ENCODE results near the gene HNRNPUL1.

Gene HNRNPUL1

DNA sequence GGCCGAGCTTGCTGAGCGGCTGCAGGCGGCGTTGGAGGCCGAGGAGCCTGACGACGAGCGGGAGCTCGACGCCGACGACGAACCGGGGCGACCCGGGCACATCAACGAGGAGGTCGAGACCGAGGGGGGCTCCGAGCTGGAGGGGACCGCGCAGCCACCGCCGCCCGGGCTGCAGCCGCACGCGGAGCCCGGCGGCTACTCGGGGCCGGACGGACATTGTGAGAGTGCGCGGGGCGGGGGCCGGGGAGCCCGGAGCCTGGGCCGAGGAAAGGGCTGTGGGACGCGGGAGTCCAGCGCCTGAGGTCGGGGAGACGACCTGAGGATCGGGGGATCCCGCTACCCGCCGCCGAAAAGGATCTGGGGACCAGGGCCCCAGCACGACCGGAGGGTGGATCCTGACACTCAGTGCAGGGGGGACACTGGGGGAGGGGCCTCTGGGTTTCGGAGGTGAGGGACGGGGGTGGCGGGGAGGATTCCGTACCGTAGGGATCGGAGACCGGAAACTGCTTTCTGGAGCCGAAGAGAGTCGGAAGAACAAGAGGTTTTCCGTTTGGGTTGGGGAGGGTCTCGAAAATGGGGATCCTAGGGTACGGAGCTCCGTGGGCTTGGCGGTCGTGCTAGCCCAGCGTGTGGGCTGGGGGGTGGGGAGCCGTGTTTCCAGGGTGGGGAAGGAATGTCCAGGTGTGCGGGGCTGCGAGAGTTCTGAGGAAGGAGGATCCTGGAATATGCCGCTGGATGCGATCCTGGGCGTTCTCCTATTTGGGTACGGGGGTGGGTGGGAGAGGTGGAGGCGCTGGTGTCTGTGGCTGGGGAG lies 616 bp downstream of the HNRNPUL1 start:
- H3K4me3 ChIP-seq (ENCODE audit: low read depth, low read length), result peak overlapping the region; percentile 70
- TF ChIP-seq CTCF (IDR thresholded peaks at IDR 0.05; ENCODE audit: control insufficient read depth, extremely low read depth, insufficient read depth), result no peak
- no peak for DNase-seq (ENCODE audit: low read depth)

- H3K4me3 ChIP-seq (ENCODE audit: low read depth, low read length), result peak overlapping the region; percentile 70
- TF ChIP-seq CTCF (IDR thresholded peaks at IDR 0.05; ENCODE audit: control insufficient read depth, extremely low read depth, insufficient read depth), result no peak
- no peak for DNase-seq (ENCODE audit: low read depth)
Measured at GRCh38 chr19:41265395-41266153, 1.4 kb downstream of the HNRNPUL1 start.

- no peak overlapping the region for H3K4me3 ChIP-seq (ENCODE audit: low read depth, low read length)
- TF ChIP-seq CTCF (IDR thresholded peaks at IDR 0.05; ENCODE audit: control insufficient read depth, extremely low read depth, insufficient read depth), result no peak
- no peak for DNase-seq (ENCODE audit: low read depth)
Measured at GRCh38 chr19:41269055-41269454, 4.9 kb downstream of the HNRNPUL1 start.

DNA sequence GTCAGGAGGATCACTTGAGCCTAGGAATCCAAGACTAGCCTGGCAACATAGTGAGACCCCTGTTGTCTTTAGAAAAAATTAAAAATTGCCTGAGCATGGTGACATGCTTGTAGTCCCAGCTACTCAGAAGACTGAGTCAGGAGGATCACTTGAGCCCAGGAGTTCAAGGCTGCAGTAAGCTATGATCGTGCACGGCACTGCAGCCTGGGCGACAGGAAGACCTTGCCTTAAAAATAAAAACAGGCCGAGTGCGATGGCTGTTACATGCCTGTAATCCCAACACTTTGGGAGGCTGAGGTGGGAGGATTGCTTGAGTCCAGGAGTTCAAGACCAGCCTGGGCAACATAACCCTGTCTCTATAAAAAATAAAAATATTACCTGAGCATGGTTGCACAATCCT lies 5.4 kb downstream of the HNRNPUL1 start:
- H3K4me3 ChIP-seq (ENCODE audit: low read depth, low read length), result no peak overlapping the region
- DNase-seq (ENCODE audit: low read depth), result no peak
- no peak for TF ChIP-seq CTCF (IDR thresholded peaks at IDR 0.05; ENCODE audit: control insufficient read depth, extremely low read depth, insufficient read depth)

GRCh38 chr19:41273076-41273475 lies 8.9 kb downstream of the HNRNPUL1 start:
- no peak for TF ChIP-seq CTCF (IDR thresholded peaks at IDR 0.05; ENCODE audit: control insufficient read depth, extremely low read depth, insufficient read depth)
- DNase-seq (ENCODE audit: low read depth), result no peak
- no peak overlapping the region for H3K4me3 ChIP-seq (ENCODE audit: low read depth, low read length)

DNA sequence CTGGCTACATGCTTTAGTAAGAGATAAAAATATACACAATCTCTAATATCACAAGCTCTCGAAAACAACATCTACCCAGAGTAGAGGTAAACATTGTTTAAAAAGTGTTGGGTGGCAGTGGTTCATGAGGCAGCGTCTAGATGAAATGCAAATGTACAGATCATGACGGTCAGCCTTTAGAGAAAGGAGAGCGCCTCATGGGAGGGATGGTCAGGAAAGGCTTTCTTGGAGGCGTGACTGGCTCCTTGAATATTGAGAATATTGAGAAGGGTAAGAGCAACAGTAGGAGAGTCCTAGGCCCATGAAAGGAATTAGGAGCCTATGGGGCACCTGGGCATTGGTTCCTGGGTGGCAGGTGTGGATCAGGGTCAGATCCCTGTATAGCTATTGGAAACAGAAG lies 10.6 kb downstream of the HNRNPUL1 start:
- no peak overlapping the region for H3K4me3 ChIP-seq (ENCODE audit: low read depth, low read length)
- no peak for DNase-seq (ENCODE audit: low read depth)
- no peak for TF ChIP-seq CTCF (IDR thresholded peaks at IDR 0.05; ENCODE audit: control insufficient read depth, extremely low read depth, insufficient read depth)
